Natural killer cell (primary cell): Measurements from ENCODE around the gene CCDC201. TPM values are rescaled to one million over a fixed set of nuclear protein-coding genes. Genes with fewer than 3 reads are reported as not detected.
"Not testable (repeated sequence)": the region's sequence is repeated elsewhere in the genome, so short reads cannot be mapped to it uniquely, and the experiment has no call there.

ENCODE experiments used
- ATAC-seq, 3 donors: fragments of 150-1000 bp in 2 of 3; fragments of 200-7000 bp in 1 of 3; cut with Tn5 transposase; 1 replicate in 1 of 3; 2 replicates in 2 of 3; pipeline ENCODE4 v1.10.0; 2021; ENCODE audit warnings: mild to moderate bottlenecking in 2 of 3, moderate library complexity in 2 of 3
- DNase-seq, 2 donors: peaks; one replicate each; pipeline versions ENCODE4 v3.0.0 to v3.0.0-alpha.2; 2013 to 2021; ENCODE audit warnings: mixed read lengths in 1 of 2
- H3K27ac ChIP-seq: one replicate; pipeline ENCODE4 v1.5.1; 2013; ENCODE audit warnings: mild to moderate bottlenecking, low read length
- H3K27me3 ChIP-seq: one replicate; pipeline ENCODE4 v1.6.1; 2013; ENCODE audit warnings: low read length; ENCODE audit not compliant: control insufficient read depth, insufficient read depth
- H3K36me3 ChIP-seq: one replicate; pipeline ENCODE4 v1.6.1; 2013; ENCODE audit warnings: low read length; ENCODE audit not compliant: control insufficient read depth, insufficient read depth
- H3K4me1 ChIP-seq: one replicate; pipeline ENCODE4 v1.6.1; 2013; ENCODE audit warnings: low read length; ENCODE audit not compliant: control insufficient read depth, insufficient read depth
- H3K4me3 ChIP-seq: one replicate; pipeline ENCODE4 v1.5.1; 2013; ENCODE audit warnings: low read length
- H3K9me3 ChIP-seq: one replicate; pipeline ENCODE4 v1.6.1; 2013; ENCODE audit warnings: low read length; ENCODE audit not compliant: control insufficient read depth, insufficient read depth
- H3K27ac Mint-ChIP-seq, 2 donors: one replicate each; pipeline ENCODE4 v1.8.0; 2022; ENCODE audit warnings: mild to moderate bottlenecking in 2 of 2, mixed read lengths in 2 of 2, moderate library complexity in 1 of 2
- H3K27me3 Mint-ChIP-seq, 2 donors: one replicate each; pipeline ENCODE4 v1.8.0; 2022; ENCODE audit warnings: low read depth in 2 of 2, mixed read lengths in 2 of 2
- H3K36me3 Mint-ChIP-seq: one replicate; pipeline ENCODE4 v1.8.0; 2022; ENCODE audit warnings: mixed read lengths
- H3K4me1 Mint-ChIP-seq, 2 donors: one replicate each; pipeline ENCODE4 v1.8.0; 2022; ENCODE audit warnings: mixed read lengths in 2 of 2
- H3K4me3 Mint-ChIP-seq: one replicate; pipeline ENCODE4 v1.8.0; 2022; ENCODE audit warnings: mild to moderate bottlenecking, moderate library complexity, mixed read lengths
- H3K9me3 Mint-ChIP-seq, 2 donors: one replicate each; pipeline ENCODE4 v1.8.0; 2022; ENCODE audit warnings: mixed read lengths in 2 of 2
- WGBS: methylation state at CpG from one replicate; pipeline ENCODE4 v1.1.7; 2013; ENCODE audit warnings: missing lambda C conversion rate; ENCODE audit not compliant: insufficient coverage; 5-methylcytosine and 5-hydroxymethylcytosine counted together
- intact Hi-C: fragments of 100-400 bp; cut with micrococcal nuclease; formaldehyde crosslinking; loops from one replicate; pipeline ENCODE4 v1.14.2; 2022
- total RNA-seq, 4 donors: library from RNA; stranded (reverse); fragments of 120-200 nt in 1 of 4; gene quantifications; one replicate each; pipeline versions ENCODE4 v1.2.3 to v1.2.4, GENCODE V29; 2013 to 2022

Gene CCDC201
- total RNA-seq, 3 donors from 2014 or later (not counting 1 experiment from before 2014, with no cell fraction given), result not detected

- H3K36me3 Mint-ChIP-seq, H3K9me3 ChIP-seq, DNase-seq, H3K27ac ChIP-seq, ATAC-seq, H3K27me3 ChIP-seq, H3K4me3 ChIP-seq, H3K4me1 ChIP-seq, H3K9me3 Mint-ChIP-seq, H3K27ac Mint-ChIP-seq, intact Hi-C loops, H3K4me3 Mint-ChIP-seq, H3K36me3 ChIP-seq, H3K27me3 Mint-ChIP-seq: not testable (repeated sequence)
- 84% methylated on average over 10 of the region's 10 CpGs for WGBS
- H3K4me1 Mint-ChIP-seq, result peaks cover 6 to 10% of the 10 kb centered on the region in 2 donors
Observed at GRCh38 chr7:45852984-45853383, 19.9 kb downstream of the CCDC201 start.

GRCh38 chr7:45848734-45849133 is 24.1 kb downstream of the CCDC201 start:
- H3K4me1 ChIP-seq, H3K9me3 ChIP-seq, H3K27ac Mint-ChIP-seq, H3K4me3 Mint-ChIP-seq, H3K9me3 Mint-ChIP-seq, DNase-seq, H3K27me3 ChIP-seq, H3K4me3 ChIP-seq, H3K4me1 Mint-ChIP-seq, H3K36me3 Mint-ChIP-seq, intact Hi-C loops, ATAC-seq, H3K27me3 Mint-ChIP-seq, H3K36me3 ChIP-seq, H3K27ac ChIP-seq: not testable (repeated sequence)
- 84% methylated on average over 6 of the region's 6 CpGs for WGBS

GRCh38 chr7:45846536-45846935 is 26.3 kb downstream of the CCDC201 start:
- intact Hi-C loops, result not testable (repeated sequence)

GRCh38 chr7:45841926-45842717 is 30.8 kb downstream of the CCDC201 start:
- ATAC-seq, H3K36me3 Mint-ChIP-seq, H3K27me3 ChIP-seq, intact Hi-C loops, H3K4me3 ChIP-seq, H3K36me3 ChIP-seq, H3K4me1 ChIP-seq, H3K4me1 Mint-ChIP-seq, H3K9me3 Mint-ChIP-seq, DNase-seq, H3K9me3 ChIP-seq, H3K4me3 Mint-ChIP-seq, H3K27ac ChIP-seq, H3K27ac Mint-ChIP-seq: not testable (repeated sequence)
- H3K27me3 Mint-ChIP-seq, result peaks cover 0 to 18% of the 10 kb centered on the region in 2 donors
- WGBS, result 54% methylated on average over 1 of the region's 4 CpGs

More at GRCh38 chr7:45846536-45846935, 26.3 kb downstream of the CCDC201 start:
- H3K27me3 ChIP-seq, H3K9me3 Mint-ChIP-seq, H3K36me3 Mint-ChIP-seq, H3K27ac Mint-ChIP-seq, H3K27me3 Mint-ChIP-seq, DNase-seq, ATAC-seq, H3K9me3 ChIP-seq, H3K4me3 Mint-ChIP-seq, H3K4me3 ChIP-seq, H3K4me1 ChIP-seq, H3K4me1 Mint-ChIP-seq, H3K27ac ChIP-seq, H3K36me3 ChIP-seq: not testable (repeated sequence)
- 89% methylated on average over 5 of the region's 5 CpGs for WGBS

GRCh38 chr7:45838852-45839251 is 34.0 kb downstream of the CCDC201 start:
- intact Hi-C loops, result not testable (repeated sequence)

GRCh38 chr7:45832433-45833177 is 40.3 kb downstream of the CCDC201 start:
- DNase-seq, H3K27ac ChIP-seq, H3K27ac Mint-ChIP-seq, H3K36me3 ChIP-seq, H3K27me3 Mint-ChIP-seq, H3K27me3 ChIP-seq, H3K4me1 ChIP-seq, H3K9me3 Mint-ChIP-seq, intact Hi-C loops, H3K36me3 Mint-ChIP-seq, H3K4me3 Mint-ChIP-seq, H3K4me1 Mint-ChIP-seq, H3K4me3 ChIP-seq, ATAC-seq, H3K9me3 ChIP-seq: not testable (repeated sequence)
- WGBS, result 78% methylated on average over 8 of the region's 9 CpGs

More at GRCh38 chr7:45838852-45839251, 34.0 kb downstream of the CCDC201 start:
- not testable (repeated sequence) for H3K4me3 ChIP-seq, H3K9me3 Mint-ChIP-seq, H3K4me1 Mint-ChIP-seq, H3K4me1 ChIP-seq, H3K9me3 ChIP-seq, DNase-seq, H3K27ac Mint-ChIP-seq, H3K27me3 ChIP-seq, H3K36me3 Mint-ChIP-seq, H3K4me3 Mint-ChIP-seq, H3K27ac ChIP-seq, ATAC-seq, H3K36me3 ChIP-seq
- peaks cover 2 to 18% of the 10 kb centered on the region in 2 donors for H3K27me3 Mint-ChIP-seq
- 100% methylated on average over 1 of the region's 2 CpGs for WGBS

- intact Hi-C loops, H3K9me3 Mint-ChIP-seq, H3K36me3 Mint-ChIP-seq, H3K27ac ChIP-seq, H3K9me3 ChIP-seq, H3K36me3 ChIP-seq, H3K4me1 Mint-ChIP-seq, DNase-seq, H3K27ac Mint-ChIP-seq, H3K4me3 ChIP-seq, ATAC-seq, H3K4me3 Mint-ChIP-seq, H3K4me1 ChIP-seq, H3K27me3 ChIP-seq, H3K27me3 Mint-ChIP-seq: not testable (repeated sequence)
- WGBS, result 95% methylated on average over 9 of the region's 12 CpGs
Observed at GRCh38 chr7:45829846-45830245, 43.0 kb downstream of the CCDC201 start.
